HepG2 (cell line): ENCODE measurements around the gene PSORS1C2. TPM values are rescaled to one million over a fixed set of nuclear protein-coding genes. Genes with fewer than 3 reads are reported as not detected.

Experiments
- ARNTL ChIP-seq: sonication (generic); formaldehyde crosslinking; IDR thresholded peaks from 2 replicates; pipeline ENCODE4 v1.4.0; 2020; ENCODE audit warnings: mild to moderate bottlenecking, missing genetic modification reagents
- CBX1 ChIP-seq: IDR thresholded peaks from one replicate; pipeline ENCODE4 v1.6.1; 2016; ENCODE audit warnings: antibody characterized with exemption, low read depth
- ESRRA ChIP-seq: sonication (generic); formaldehyde crosslinking; IDR thresholded peaks from 2 replicates; pipeline ENCODE4 v1.5.1; 2020; ENCODE audit warnings: mild to moderate bottlenecking, low read depth, missing genetic modification reagents
- GZF1 ChIP-seq: sonication (generic); formaldehyde crosslinking; IDR thresholded peaks from 2 replicates; pipeline ENCODE4 v1.5.1; 2020; ENCODE audit warnings: mild to moderate bottlenecking, missing genetic modification reagents
- HOXA3 ChIP-seq: sonication (generic); formaldehyde crosslinking; IDR thresholded peaks from 2 replicates; pipeline ENCODE4 v1.5.0; 2020; ENCODE audit warnings: missing genetic modification reagents
- HOXA5 ChIP-seq: sonication (generic); formaldehyde crosslinking; IDR thresholded peaks from 2 replicates; pipeline ENCODE4 v1.4.0; 2020; ENCODE audit warnings: missing genetic modification reagents
- HOXA7 ChIP-seq: sonication (generic); formaldehyde crosslinking; IDR thresholded peaks from 2 replicates; pipeline ENCODE4 v1.8.1; 2022; ENCODE audit warnings: mild to moderate bottlenecking, missing genetic modification reagents, moderate library complexity
- KDM5A ChIP-seq: fragments of 200-600 bp; sonication (generic); IDR thresholded peaks from 2 replicates; pipeline ENCODE4 v1.7.0; 2018; ENCODE audit warnings: antibody characterized with exemption, mild to moderate bottlenecking, low read length, borderline replicate concordance
- POLR2A ChIP-seq, 2 experiments: IDR thresholded peaks; 2 replicates each; pipeline ENCODE4 v1.6.1; 2011; ENCODE audit warnings: low read depth in 2 of 2, low read length in 2 of 2, mild to moderate bottlenecking in 1 of 2, moderate library complexity in 1 of 2; ENCODE audit not compliant: insufficient read depth in 1 of 2
- SP140L ChIP-seq: sonication (generic); formaldehyde crosslinking; IDR thresholded peaks from 2 replicates; pipeline ENCODE4 v1.4.0; 2020; ENCODE audit warnings: missing genetic modification reagents, borderline replicate concordance
- TBX3 ChIP-seq: fragments of 450-650 bp; IDR thresholded peaks from 2 replicates; pipeline ENCODE4 v1.6.1; 2017; ENCODE audit warnings: antibody characterized with exemption, mild to moderate bottlenecking, inconsistent platforms, borderline replicate concordance
- ZC3H4 ChIP-seq: sonication (generic); formaldehyde crosslinking; IDR thresholded peaks from 2 replicates; pipeline ENCODE4 v1.4.0; 2020; ENCODE audit warnings: missing genetic modification reagents, borderline replicate concordance
- ZNF446 ChIP-seq: sonication (generic); formaldehyde crosslinking; IDR thresholded peaks from 2 replicates; pipeline ENCODE4 v1.5.0; 2020; ENCODE audit warnings: mild to moderate bottlenecking, missing genetic modification reagents
- ZNF563 ChIP-seq: sonication (generic); formaldehyde crosslinking; IDR thresholded peaks from 2 replicates; pipeline ENCODE4 v1.8.0; 2022; ENCODE audit warnings: mild to moderate bottlenecking, moderate library complexity, missing genetic modification reagents
- ZNF572 ChIP-seq: sonication (generic); formaldehyde crosslinking; IDR thresholded peaks from 2 replicates; pipeline ENCODE4 v1.5.1; 2020; ENCODE audit warnings: mild to moderate bottlenecking, missing genetic modification reagents
- ZSCAN25 ChIP-seq: sonication (generic); formaldehyde crosslinking; IDR thresholded peaks from 2 replicates; pipeline ENCODE4 v1.8.0; 2022; ENCODE audit warnings: mild to moderate bottlenecking, missing genetic modification reagents
- polyA plus RNA-seq, 8 experiments: library from polyadenylated mRNA; depleted of rRNA in 3 of 8; stranded (reverse) in 7 of 8; unstranded in 1 of 8; fragments of >200 nt; fragmentation: Illumina TruSeq in 4 of 8; extraction: Trizol in 4 of 8; gene quantifications; 2 replicates each; pipeline versions ENCODE4 v1.2.1 to v1.2.3, GENCODE V29; 2011 to 2016; ENCODE audit warnings: low read depth in 4 of 8, missing spikeins in 1 of 8, mixed read lengths in 1 of 8; ENCODE audit not compliant: insufficient read depth in 1 of 8
- total RNA-seq, 5 experiments: library from RNA; depleted of rRNA; stranded (reverse); fragments of >200 nt; fragmentation: Illumina TruSeq; extraction: Trizol; gene quantifications; 2 replicates each; pipeline ENCODE4 v1.2.3, GENCODE V29; 2016; ENCODE audit warnings: low read depth in 1 of 5
- TF ChIP-seq, protein P1 (sequence below): sonication (generic); formaldehyde crosslinking; IDR thresholded peaks from 2 replicates; pipeline ENCODE4 v1.4.0; 2020; ENCODE audit warnings: missing genetic modification reagents
- TF ChIP-seq, protein P2 (sequence below): sonication (generic); formaldehyde crosslinking; IDR thresholded peaks from 2 replicates; pipeline ENCODE4 v1.9.0; 2021; ENCODE audit warnings: missing genetic modification reagents, borderline replicate concordance
- TF ChIP-seq, protein P3 (sequence below): conservative IDR thresholded peaks from 2 replicates; pipeline ENCODE4 v1.6.1; 2018; ENCODE audit warnings: missing genetic modification reagents
- TF ChIP-seq, protein P4 (sequence below): sonication (generic); formaldehyde crosslinking; IDR thresholded peaks from 2 replicates; pipeline ENCODE4 v1.5.1; 2020; ENCODE audit warnings: mild to moderate bottlenecking, missing genetic modification reagents, borderline replicate concordance

Gene PSORS1C2
- total and polyA plus RNA-seq, 2 of the 13 experiments (the other 11 are each of a cell fraction or from before 2014, with no cell fraction given) = not detected

- TF ChIP-seq CBX1 (no peak), KDM5A (peak; percentile 72; the same call in 1 of the 2 replicates), ARNTL (CRISPR knock-in tag) (no peak), GZF1 (no peak), TBX3 (no peak), ZNF446 (CRISPR knock-in tag) (no peak), ZNF572 (CRISPR knock-in tag) (no peak), ESRRA (CRISPR knock-in tag) (no peak; the same call in 1 of the 2 replicates), HOXA3 (CRISPR knock-in tag) (no peak; the same call in 1 of the 2 replicates), ZC3H4 (no peak), ZNF563 (CRISPR knock-in tag) (no peak), POLR2A (IDR thresholded peaks at IDR 0.05; ENCODE audit: insufficient read depth in 1 of 2, low read depth in 2 of 2, low read length in 2 of 2) (peak in 1 of 2 experiments; percentile 58; a peak in 1 of 4 replicates), ZSCAN25 (CRISPR knock-in tag) (no peak; the same call in 1 of the 2 replicates), SP140L (CRISPR knock-in tag) (no peak), HOXA5 (CRISPR knock-in tag) (no peak; the same call in 1 of the 2 replicates), HOXA7 (0 out of 2 replicates have a peak, but pooled peaks have one; percentile 49)
- TF ChIP-seq, protein P1, sequence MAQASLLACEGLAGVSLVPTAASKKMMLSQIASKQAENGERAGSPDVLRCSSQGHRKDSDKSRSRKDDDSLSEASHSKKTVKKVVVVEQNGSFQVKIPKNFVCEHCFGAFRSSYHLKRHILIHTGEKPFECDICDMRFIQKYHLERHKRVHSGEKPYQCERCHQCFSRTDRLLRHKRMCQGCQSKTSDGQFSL (CRISPR knock-in tag) = no peak
- TF ChIP-seq, protein P2, sequence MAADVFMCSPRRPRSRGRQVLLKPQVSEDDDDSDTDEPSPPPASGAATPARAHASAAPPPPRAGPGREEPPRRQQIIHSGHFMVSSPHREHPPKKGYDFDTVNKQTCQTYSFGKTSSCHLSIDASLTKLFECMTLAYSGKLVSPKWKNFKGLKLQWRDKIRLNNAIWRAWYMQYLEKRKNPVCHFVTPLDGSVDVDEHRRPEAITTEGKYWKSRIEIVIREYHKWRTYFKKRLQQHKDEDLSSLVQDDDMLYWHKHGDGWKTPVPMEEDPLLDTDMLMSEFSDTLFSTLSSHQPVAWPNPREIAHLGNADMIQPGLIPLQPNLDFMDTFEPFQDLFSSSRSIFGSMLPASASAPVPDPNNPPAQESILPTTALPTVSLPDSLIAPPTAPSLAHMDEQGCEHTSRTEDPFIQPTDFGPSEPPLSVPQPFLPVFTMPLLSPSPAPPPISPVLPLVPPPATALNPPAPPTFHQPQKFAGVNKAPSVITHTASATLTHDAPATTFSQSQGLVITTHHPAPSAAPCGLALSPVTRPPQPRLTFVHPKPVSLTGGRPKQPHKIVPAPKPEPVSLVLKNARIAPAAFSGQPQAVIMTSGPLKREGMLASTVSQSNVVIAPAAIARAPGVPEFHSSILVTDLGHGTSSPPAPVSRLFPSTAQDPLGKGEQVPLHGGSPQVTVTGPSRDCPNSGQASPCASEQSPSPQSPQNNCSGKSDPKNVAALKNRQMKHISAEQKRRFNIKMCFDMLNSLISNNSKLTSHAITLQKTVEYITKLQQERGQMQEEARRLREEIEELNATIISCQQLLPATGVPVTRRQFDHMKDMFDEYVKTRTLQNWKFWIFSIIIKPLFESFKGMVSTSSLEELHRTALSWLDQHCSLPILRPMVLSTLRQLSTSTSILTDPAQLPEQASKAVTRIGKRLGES = no peak
- TF ChIP-seq, protein P3, sequence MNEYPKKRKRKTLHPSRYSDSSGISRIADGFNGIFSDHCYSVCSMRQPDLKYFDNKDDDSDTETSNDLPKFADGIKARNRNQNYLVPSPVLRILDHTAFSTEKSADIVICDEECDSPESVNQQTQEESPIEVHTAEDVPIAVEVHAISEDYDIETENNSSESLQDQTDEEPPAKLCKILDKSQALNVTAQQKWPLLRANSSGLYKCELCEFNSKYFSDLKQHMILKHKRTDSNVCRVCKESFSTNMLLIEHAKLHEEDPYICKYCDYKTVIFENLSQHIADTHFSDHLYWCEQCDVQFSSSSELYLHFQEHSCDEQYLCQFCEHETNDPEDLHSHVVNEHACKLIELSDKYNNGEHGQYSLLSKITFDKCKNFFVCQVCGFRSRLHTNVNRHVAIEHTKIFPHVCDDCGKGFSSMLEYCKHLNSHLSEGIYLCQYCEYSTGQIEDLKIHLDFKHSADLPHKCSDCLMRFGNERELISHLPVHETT (CRISPR knock-in tag) = no peak
- TF ChIP-seq, protein P4, sequence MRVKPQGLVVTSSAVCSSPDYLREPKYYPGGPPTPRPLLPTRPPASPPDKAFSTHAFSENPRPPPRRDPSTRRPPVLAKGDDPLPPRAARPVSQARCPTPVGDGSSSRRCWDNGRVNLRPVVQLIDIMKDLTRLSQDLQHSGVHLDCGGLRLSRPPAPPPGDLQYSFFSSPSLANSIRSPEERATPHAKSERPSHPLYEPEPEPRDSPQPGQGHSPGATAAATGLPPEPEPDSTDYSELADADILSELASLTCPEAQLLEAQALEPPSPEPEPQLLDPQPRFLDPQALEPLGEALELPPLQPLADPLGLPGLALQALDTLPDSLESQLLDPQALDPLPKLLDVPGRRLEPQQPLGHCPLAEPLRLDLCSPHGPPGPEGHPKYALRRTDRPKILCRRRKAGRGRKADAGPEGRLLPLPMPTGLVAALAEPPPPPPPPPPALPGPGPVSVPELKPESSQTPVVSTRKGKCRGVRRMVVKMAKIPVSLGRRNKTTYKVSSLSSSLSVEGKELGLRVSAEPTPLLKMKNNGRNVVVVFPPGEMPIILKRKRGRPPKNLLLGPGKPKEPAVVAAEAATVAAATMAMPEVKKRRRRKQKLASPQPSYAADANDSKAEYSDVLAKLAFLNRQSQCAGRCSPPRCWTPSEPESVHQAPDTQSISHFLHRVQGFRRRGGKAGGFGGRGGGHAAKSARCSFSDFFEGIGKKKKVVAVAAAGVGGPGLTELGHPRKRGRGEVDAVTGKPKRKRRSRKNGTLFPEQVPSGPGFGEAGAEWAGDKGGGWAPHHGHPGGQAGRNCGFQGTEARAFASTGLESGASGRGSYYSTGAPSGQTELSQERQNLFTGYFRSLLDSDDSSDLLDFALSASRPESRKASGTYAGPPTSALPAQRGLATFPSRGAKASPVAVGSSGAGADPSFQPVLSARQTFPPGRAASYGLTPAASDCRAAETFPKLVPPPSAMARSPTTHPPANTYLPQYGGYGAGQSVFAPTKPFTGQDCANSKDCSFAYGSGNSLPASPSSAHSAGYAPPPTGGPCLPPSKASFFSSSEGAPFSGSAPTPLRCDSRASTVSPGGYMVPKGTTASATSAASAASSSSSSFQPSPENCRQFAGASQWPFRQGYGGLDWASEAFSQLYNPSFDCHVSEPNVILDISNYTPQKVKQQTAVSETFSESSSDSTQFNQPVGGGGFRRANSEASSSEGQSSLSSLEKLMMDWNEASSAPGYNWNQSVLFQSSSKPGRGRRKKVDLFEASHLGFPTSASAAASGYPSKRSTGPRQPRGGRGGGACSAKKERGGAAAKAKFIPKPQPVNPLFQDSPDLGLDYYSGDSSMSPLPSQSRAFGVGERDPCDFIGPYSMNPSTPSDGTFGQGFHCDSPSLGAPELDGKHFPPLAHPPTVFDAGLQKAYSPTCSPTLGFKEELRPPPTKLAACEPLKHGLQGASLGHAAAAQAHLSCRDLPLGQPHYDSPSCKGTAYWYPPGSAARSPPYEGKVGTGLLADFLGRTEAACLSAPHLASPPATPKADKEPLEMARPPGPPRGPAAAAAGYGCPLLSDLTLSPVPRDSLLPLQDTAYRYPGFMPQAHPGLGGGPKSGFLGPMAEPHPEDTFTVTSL (CRISPR knock-in tag) = no peak
These were observed 19.4 kb upstream of the PSORS1C2 start, which contains the start of gene TCF19 (continued) for GRCh38 chr6:31158140-31158862.
